NCI-H1092 treated with DMSO at 0.1 percent for 48 hours (cell line): ENCODE measurements around the gene SEPTIN5.

Source experiments
- DNase-seq: peaks from one replicate; lab custom pipeline; 2025; lab: John Stamatoyannopoulos, UW

The SEPTIN5 gene

GRCh38 chr22:19760951-19761724 is 46.8 kb downstream of the SEPTIN5 start:
- no peak for DNase-seq

GRCh38 chr22:19761725-19762567 is 47.6 kb downstream of the SEPTIN5 start:
- no peak for DNase-seq

- DNase-seq, result no peak
Measured at GRCh38 chr22:19762568-19763457, 48.5 kb downstream of the SEPTIN5 start.

- DNase-seq, result no peak
Measured at GRCh38 chr22:19763458-19764298, 49.4 kb downstream of the SEPTIN5 start.

GRCh38 chr22:19764299-19764593 is 49.9 kb downstream of the SEPTIN5 start:
- DNase-seq, result no peak

- no peak for DNase-seq
Measured at GRCh38 chr22:19764636-19765476, 50.6 kb downstream of the SEPTIN5 start.

- no peak for DNase-seq
Measured at GRCh38 chr22:19765477-19766239, 51.4 kb downstream of the SEPTIN5 start.

GRCh38 chr22:19766240-19766510 is 51.9 kb downstream of the SEPTIN5 start:
- no peak for DNase-seq

- no peak for DNase-seq
Measured at GRCh38 chr22:19766511-19767426, 52.5 kb downstream of the SEPTIN5 start.

- DNase-seq, result no peak
Measured at GRCh38 chr22:19767427-19768341, 53.4 kb downstream of the SEPTIN5 start.

GRCh38 chr22:19769393-19769715 is 55.1 kb downstream of the SEPTIN5 start:
- DNase-seq, result no peak

GRCh38 chr22:19770349-19771220 is 56.3 kb downstream of the SEPTIN5 start:
- no peak for DNase-seq

- no peak for DNase-seq
Measured at GRCh38 chr22:19772422-19772672, 58.0 kb downstream of the SEPTIN5 start.
